Measurements from ENCODE around the gene CD302. TPM values are rescaled to one million over a fixed set of nuclear protein-coding genes. Genes with fewer than 3 reads are reported as not detected.

The CD302 gene
- polyA plus RNA-seq, 2 of the 4 experiments (the other 2 are of a cell fraction), result 2.5 to 8.4 TPM

DNA sequence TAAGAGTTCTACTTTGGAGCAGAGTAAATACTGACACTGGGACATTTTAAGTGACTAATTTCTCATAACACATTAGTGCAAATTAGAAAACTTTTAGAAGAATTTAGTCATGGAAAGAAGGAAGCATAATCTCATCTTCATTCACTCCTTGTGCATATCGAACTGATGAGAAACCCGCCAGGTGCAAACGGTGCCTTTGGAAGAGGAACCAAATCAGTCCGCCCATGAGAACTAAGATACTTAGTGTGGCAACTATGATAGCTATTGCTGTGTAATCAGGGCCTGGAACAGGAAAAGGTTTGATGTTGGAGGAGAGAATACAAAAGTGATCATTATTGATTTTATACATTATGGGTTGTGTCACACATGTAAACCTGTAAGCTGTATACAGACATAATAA, 6.9 kb upstream of the CD302 start:
- no peaks in the 10 kb centered on the region for H3K4me1 ChIP-seq
- no peak overlapping the region for H3K4me3 ChIP-seq
- POLR2A ChIA-PET, result no interaction called here
- DNase-seq (ENCODE audit: low read depth in 1 of 2, low spot score in 1 of 2), result no peak
- no peak for FAIRE-seq
- CTCF ChIA-PET, result no interaction called here
- WGBS (ENCODE audit: missing lambda C conversion rate), result 69% methylated on average over 4 of the region's 4 CpGs
- no peaks in the 10 kb centered on the region for H3K9me3 ChIP-seq
- H3K4me2 ChIP-seq, result no peak overlapping the region
- H3K27ac ChIP-seq, result no peak overlapping the region
- TF ChIP-seq, protein P1, sequence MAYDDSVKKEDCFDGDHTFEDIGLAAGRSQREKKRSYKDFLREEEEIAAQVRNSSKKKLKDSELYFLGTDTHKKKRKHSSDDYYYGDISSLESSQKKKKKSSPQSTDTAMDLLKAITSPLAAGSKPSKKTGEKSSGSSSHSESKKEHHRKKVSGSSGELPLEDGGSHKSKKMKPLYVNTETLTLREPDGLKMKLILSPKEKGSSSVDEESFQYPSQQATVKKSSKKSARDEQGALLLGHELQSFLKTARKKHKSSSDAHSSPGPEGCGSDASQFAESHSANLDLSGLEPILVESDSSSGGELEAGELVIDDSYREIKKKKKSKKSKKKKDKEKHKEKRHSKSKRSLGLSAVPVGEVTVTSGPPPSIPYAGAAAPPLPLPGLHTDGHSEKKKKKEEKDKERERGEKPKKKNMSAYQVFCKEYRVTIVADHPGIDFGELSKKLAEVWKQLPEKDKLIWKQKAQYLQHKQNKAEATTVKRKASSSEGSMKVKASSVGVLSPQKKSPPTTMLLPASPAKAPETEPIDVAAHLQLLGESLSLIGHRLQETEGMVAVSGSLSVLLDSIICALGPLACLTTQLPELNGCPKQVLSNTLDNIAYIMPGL (CRISPR knock-in tag; IDR thresholded peaks at IDR 0.05; ENCODE audit: borderline replicate concordance), result no peak
- TF ChIP-seq CHD4 (IDR thresholded peaks at IDR 0.05; ENCODE audit: borderline replicate concordance) (no peak), EHMT2 (IDR thresholded peaks at IDR 0.05; ENCODE audit: low read depth) (no peak), ZC3H11A (IDR thresholded peaks at IDR 0.05) (no peak), ZSCAN20 (CRISPR knock-in tag; IDR thresholded peaks at IDR 0.05) (no peak), TFCP2L1 (CRISPR knock-in tag; IDR thresholded peaks at IDR 0.05) (no peak), CBX2 (IDR thresholded peaks at IDR 0.05; ENCODE audit: borderline replicate concordance, low read depth) (no peak)
- ATAC-seq, result no peak

DNA sequence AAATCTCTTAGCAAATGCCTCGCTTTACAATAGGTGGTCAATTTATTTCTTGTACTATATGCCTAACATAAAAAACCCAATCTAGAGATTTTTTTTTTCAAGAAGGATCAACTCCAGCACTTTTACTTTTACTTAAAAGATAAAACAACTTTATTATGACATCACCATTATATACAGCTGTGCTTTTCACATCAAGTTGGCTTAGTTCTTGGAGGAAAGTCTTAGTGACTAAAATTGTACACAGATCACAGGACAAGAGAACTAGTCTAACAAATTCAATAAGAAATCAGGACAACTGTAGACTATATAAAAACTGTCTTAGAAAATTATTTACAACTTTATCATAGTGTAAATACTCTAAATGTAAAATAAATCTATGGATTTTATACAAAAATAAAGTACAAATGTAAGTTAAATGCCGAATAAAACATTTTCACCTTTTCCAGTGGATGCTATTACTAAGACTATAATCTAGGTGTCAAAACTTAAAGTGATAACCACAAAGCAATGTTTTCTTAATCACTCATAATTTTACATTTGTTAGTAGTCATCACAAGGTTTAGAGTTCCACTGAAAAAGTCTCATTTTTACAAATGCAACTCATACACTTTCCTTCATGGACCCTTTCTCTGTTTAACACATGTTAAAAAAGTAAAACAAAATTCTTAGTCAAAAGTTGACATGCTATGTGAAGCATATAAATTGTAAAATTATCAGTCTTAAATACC, 5.4 kb upstream of the CD302 start:
- Histone ChIP-seq H3K4me3 (no peak overlapping the region), H3K27ac (no peak overlapping the region), H3K4me1 (no peaks in the 10 kb centered on the region), H3K9me3 (no peaks in the 10 kb centered on the region), H3K4me2 (no peak overlapping the region)
- POLR2A ChIA-PET, result no interaction called here
- ATAC-seq, result no peak
- no peak for DNase-seq (ENCODE audit: low read depth in 1 of 2, low spot score in 1 of 2)
- no peak for FAIRE-seq
- TF ChIP-seq FOSL2 (IDR thresholded peaks at IDR 0.05) (no peak), FOSL2 (CRISPR knock-in tag; IDR thresholded peaks at IDR 0.05) (no peak)
- WGBS (ENCODE audit: missing lambda C conversion rate), result 45% methylated on average over 2 of the region's 2 CpGs
- CTCF ChIA-PET, result no interaction called here

DNA sequence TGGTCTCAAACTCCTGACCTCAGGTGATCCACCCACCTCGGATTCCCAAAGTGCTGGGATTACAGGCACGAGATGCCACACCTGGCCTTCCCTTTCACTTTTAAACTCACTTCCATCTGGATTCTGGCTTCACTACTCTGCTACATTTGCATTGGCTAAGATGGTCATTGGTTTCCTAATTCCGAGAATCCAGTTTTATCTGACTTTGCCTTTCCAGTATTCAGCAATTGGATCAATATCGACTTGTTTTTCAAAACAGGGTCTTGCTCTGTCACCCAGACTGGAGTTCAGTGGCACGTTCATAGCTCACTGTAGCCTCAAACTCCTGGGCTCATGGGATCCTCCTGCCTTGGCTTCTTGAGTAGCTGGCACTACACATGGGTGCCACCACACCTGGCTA, 4.7 kb upstream of the CD302 start:
- DNase-seq (ENCODE audit: low read depth in 1 of 2, low spot score in 1 of 2), result no peak
- Histone ChIP-seq H3K27ac (no peak overlapping the region), H3K4me1 (no peaks in the 10 kb centered on the region), H3K4me2 (no peak overlapping the region), H3K4me3 (no peak overlapping the region), H3K9me3 (no peaks in the 10 kb centered on the region)
- no peak for FAIRE-seq
- WGBS (ENCODE audit: missing lambda C conversion rate), result 46% methylated on average over 5 of the region's 5 CpGs
- CTCF ChIA-PET, result no interaction called here
- POLR2A ChIA-PET, result no interaction called here
- ATAC-seq, result no peak
- TF ChIP-seq, protein P1 (CRISPR knock-in tag; IDR thresholded peaks at IDR 0.05; ENCODE audit: borderline replicate concordance), result no peak
- no peak for TF ChIP-seq POLR2A (IDR thresholded peaks at IDR 0.05; ENCODE audit: low read length)
- TF ChIP-seq KDM1A (IDR thresholded peaks at IDR 0.05; ENCODE audit: low read depth), result no peak
- no peak for TF ChIP-seq BHLHE40 (IDR thresholded peaks at IDR 0.05; ENCODE audit: low read depth, low read length)
- TF ChIP-seq NFE2L2 (conservative IDR thresholded peaks at IDR 0.05; ENCODE audit: low read length), result no peak
- TF ChIP-seq HDAC2 (IDR thresholded peaks at IDR 0.05), result no peak
- TF ChIP-seq CEBPB (IDR thresholded peaks at IDR 0.05), result no peak
- TF ChIP-seq, protein P2, sequence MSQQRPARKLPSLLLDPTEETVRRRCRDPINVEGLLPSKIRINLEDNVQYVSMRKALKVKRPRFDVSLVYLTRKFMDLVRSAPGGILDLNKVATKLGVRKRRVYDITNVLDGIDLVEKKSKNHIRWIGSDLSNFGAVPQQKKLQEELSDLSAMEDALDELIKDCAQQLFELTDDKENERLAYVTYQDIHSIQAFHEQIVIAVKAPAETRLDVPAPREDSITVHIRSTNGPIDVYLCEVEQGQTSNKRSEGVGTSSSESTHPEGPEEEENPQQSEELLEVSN (IDR thresholded peaks at IDR 0.05; ENCODE audit: borderline replicate concordance, low read depth), result no peak
- no peak for TF ChIP-seq ZC3H11A (IDR thresholded peaks at IDR 0.05)
- TF ChIP-seq, protein P3, sequence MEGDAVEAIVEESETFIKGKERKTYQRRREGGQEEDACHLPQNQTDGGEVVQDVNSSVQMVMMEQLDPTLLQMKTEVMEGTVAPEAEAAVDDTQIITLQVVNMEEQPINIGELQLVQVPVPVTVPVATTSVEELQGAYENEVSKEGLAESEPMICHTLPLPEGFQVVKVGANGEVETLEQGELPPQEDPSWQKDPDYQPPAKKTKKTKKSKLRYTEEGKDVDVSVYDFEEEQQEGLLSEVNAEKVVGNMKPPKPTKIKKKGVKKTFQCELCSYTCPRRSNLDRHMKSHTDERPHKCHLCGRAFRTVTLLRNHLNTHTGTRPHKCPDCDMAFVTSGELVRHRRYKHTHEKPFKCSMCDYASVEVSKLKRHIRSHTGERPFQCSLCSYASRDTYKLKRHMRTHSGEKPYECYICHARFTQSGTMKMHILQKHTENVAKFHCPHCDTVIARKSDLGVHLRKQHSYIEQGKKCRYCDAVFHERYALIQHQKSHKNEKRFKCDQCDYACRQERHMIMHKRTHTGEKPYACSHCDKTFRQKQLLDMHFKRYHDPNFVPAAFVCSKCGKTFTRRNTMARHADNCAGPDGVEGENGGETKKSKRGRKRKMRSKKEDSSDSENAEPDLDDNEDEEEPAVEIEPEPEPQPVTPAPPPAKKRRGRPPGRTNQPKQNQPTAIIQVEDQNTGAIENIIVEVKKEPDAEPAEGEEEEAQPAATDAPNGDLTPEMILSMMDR (IDR thresholded peaks at IDR 0.05), result no peak
- TF ChIP-seq HOXA7 (CRISPR knock-in tag; IDR thresholded peaks at IDR 0.05), result no peak
- no peak for TF ChIP-seq FOSB (CRISPR knock-in tag; IDR thresholded peaks at IDR 0.05)
- TF ChIP-seq, protein P4, sequence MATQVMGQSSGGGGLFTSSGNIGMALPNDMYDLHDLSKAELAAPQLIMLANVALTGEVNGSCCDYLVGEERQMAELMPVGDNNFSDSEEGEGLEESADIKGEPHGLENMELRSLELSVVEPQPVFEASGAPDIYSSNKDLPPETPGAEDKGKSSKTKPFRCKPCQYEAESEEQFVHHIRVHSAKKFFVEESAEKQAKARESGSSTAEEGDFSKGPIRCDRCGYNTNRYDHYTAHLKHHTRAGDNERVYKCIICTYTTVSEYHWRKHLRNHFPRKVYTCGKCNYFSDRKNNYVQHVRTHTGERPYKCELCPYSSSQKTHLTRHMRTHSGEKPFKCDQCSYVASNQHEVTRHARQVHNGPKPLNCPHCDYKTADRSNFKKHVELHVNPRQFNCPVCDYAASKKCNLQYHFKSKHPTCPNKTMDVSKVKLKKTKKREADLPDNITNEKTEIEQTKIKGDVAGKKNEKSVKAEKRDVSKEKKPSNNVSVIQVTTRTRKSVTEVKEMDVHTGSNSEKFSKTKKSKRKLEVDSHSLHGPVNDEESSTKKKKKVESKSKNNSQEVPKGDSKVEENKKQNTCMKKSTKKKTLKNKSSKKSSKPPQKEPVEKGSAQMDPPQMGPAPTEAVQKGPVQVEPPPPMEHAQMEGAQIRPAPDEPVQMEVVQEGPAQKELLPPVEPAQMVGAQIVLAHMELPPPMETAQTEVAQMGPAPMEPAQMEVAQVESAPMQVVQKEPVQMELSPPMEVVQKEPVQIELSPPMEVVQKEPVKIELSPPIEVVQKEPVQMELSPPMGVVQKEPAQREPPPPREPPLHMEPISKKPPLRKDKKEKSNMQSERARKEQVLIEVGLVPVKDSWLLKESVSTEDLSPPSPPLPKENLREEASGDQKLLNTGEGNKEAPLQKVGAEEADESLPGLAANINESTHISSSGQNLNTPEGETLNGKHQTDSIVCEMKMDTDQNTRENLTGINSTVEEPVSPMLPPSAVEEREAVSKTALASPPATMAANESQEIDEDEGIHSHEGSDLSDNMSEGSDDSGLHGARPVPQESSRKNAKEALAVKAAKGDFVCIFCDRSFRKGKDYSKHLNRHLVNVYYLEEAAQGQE (IDR thresholded peaks at IDR 0.05), result no peak
- TF ChIP-seq POLR2AphosphoS2 (conservative IDR thresholded peaks at IDR 0.05; ENCODE audit: low read length), result no peak
- TF ChIP-seq MAZ (IDR thresholded peaks at IDR 0.05; ENCODE audit: borderline replicate concordance, low read depth, low read length), result no peak
- TF ChIP-seq ZNF302 (CRISPR knock-in tag; IDR thresholded peaks at IDR 0.05), result no peak
- no peak for TF ChIP-seq HOXB13 (CRISPR knock-in tag; IDR thresholded peaks at IDR 0.05; ENCODE audit: low read depth)
- no peak for TF ChIP-seq HOXB5 (CRISPR knock-in tag; IDR thresholded peaks at IDR 0.05)
